K562 (cell line): ENCODE results near the gene JUNB. TPM values are rescaled to one million over a fixed set of nuclear protein-coding genes. Genes with fewer than 3 reads are reported as not detected.
A peak's percentile ranks its signal among the peaks of the same experiment; 100 is the strongest.

Experiments
- ARID2 ChIP-seq: fragments of 450-650 bp; IDR thresholded peaks from 2 replicates; pipeline ENCODE4 v1.6.1; 2017; ENCODE audit warnings: antibody characterized with exemption, mild to moderate bottlenecking
- ATF2 ChIP-seq: sonication (generic); formaldehyde crosslinking; IDR thresholded peaks from 2 replicates; pipeline ENCODE4 v1.8.1; 2022; ENCODE audit warnings: missing genetic modification reagents
- BRF1 ChIP-seq: IDR thresholded peaks from 3 replicates; pipeline ENCODE4 v1.6.1; 2011; ENCODE audit warnings: borderline replicate concordance, mild to moderate bottlenecking; ENCODE audit not compliant: insufficient read length; ENCODE audit errors: extremely low read depth
- CREB1 ChIP-seq, 2 experiments: sonication (generic) in 1 of 2; formaldehyde crosslinking in 1 of 2; IDR thresholded peaks; 2 replicates each; pipeline versions ENCODE4 v1.6.1 to v1.8.0; 2012 to 2022; ENCODE audit warnings: inconsistent platforms in 1 of 2, mild to moderate bottlenecking in 1 of 2, missing genetic modification reagents in 1 of 2, moderate library complexity in 1 of 2
- EP300 ChIP-seq: IDR thresholded peaks from 2 replicates; pipeline ENCODE4 v1.6.1; 2012; ENCODE audit warnings: low read length, improper control_type of control experiment
- GATAD2B ChIP-seq: fragments of 450-650 bp; IDR thresholded peaks from 2 replicates; pipeline ENCODE4 v1.6.1; 2017; ENCODE audit warnings: mild to moderate bottlenecking, borderline replicate concordance
- HDAC1 ChIP-seq, 2 experiments: fragments of 450-650 bp; IDR thresholded peaks; 2 replicates each; pipeline ENCODE4 v1.6.1; 2016 to 2017; ENCODE audit warnings: inconsistent platforms in 1 of 2, mild to moderate bottlenecking in 1 of 2, moderate library complexity in 1 of 2
- HDAC2 ChIP-seq: fragments of 450-650 bp; IDR thresholded peaks from 2 replicates; pipeline ENCODE4 v1.6.1; 2016; ENCODE audit warnings: mild to moderate bottlenecking
- MBD2 ChIP-seq: sonication (generic); IDR thresholded peaks from 2 replicates; pipeline ENCODE4 v1.6.1; 2016; ENCODE audit warnings: low read depth, borderline replicate concordance
- MEF2A ChIP-seq: IDR thresholded peaks from 2 replicates; pipeline ENCODE4 v1.6.1; 2011; ENCODE audit warnings: low read depth, mild to moderate bottlenecking, low read length, moderate library complexity; ENCODE audit not compliant: control insufficient read depth
- MIER1 ChIP-seq: fragments of 450-650 bp; IDR thresholded peaks from 2 replicates; pipeline ENCODE4 v1.6.1; 2016; ENCODE audit warnings: antibody characterized with exemption, mild to moderate bottlenecking, low read depth
- NFIC ChIP-seq: fragments of 450-650 bp; IDR thresholded peaks from 2 replicates; pipeline ENCODE4 v1.6.1; 2017; ENCODE audit warnings: mild to moderate bottlenecking, inconsistent platforms
- PML ChIP-seq: IDR thresholded peaks from 2 replicates; pipeline ENCODE4 v1.6.1; 2012; ENCODE audit warnings: low read length, inconsistent platforms
- SETDB1 ChIP-seq: IDR thresholded peaks from one replicate; pipeline ENCODE4 v1.6.1; 2012; ENCODE audit warnings: low read length, control low read depth, inconsistent platforms
- ZFPM2 ChIP-seq: fragments of 250-450 bp; sonication (Bioruptor Pico); IDR thresholded peaks from 2 replicates; pipeline ENCODE4 v1.5.1; 2022; ENCODE audit warnings: mild to moderate bottlenecking
- ZMIZ1 ChIP-seq, 2 experiments: fragments of 150-350 bp in 1 of 2; IDR thresholded peaks; 2 replicates each; pipeline ENCODE4 v1.6.1; 2012 to 2016; ENCODE audit warnings: low read depth in 2 of 2, low read length in 2 of 2, mild to moderate bottlenecking in 1 of 2, moderate library complexity in 1 of 2
- ZNF274 ChIP-seq: IDR thresholded peaks from 2 replicates; pipeline ENCODE4 v1.6.1; 2011; ENCODE audit warnings: low read depth, mild to moderate bottlenecking, low read length, moderate library complexity, borderline replicate concordance
- ZNF398 ChIP-seq: fragments of 250-450 bp; sonication (Bioruptor Pico); IDR thresholded peaks from 2 replicates; pipeline ENCODE4 v1.8.0; 2021; ENCODE audit warnings: moderate library complexity, mild to moderate bottlenecking, inconsistent platforms
- ZNF583 ChIP-seq: fragments of 250-450 bp; sonication (Bioruptor Pico); IDR thresholded peaks from 2 replicates; pipeline ENCODE4 v1.4.0; 2020
- polyA plus RNA-seq, 8 experiments: library from polyadenylated mRNA; depleted of rRNA in 4 of 8; stranded (reverse) in 5 of 8; unstranded in 3 of 8; fragments of >200 nt; fragmentation: Nextera tagmentation in 2 of 8; fragmentation: Illumina TruSeq in 1 of 8; extraction: Ambion mirVana in 2 of 8; extraction: Trizol in 1 of 8; gene quantifications; 2 replicates each; pipeline versions ENCODE4 v1.2.1 to v1.2.3, GENCODE V29; 2011 to 2014; ENCODE audit warnings: inconsistent platforms in 1 of 8, missing spikeins in 1 of 8
- total RNA-seq, 7 experiments: library from RNA; depleted of rRNA in 6 of 7; stranded (reverse); fragments of >200 nt in 6 of 7; fragmentation: Illumina TruSeq in 2 of 7; extraction: Trizol in 2 of 7; gene quantifications; 2 replicates each; pipeline versions ENCODE4 v1.2.1 to v1.2.3, GENCODE V29; 2011 to 2021; ENCODE audit warnings: low replicate concordance in 1 of 7

Gene JUNB
- total and polyA plus RNA-seq, 9 of the 15 experiments (the other 6 are each of a cell fraction or from before 2014, with no cell fraction given), result 0.23 to 88.1 (median 13.1) TPM

- TF ChIP-seq PML (peak; percentile 50; the same call in 1 of the 2 replicates), ZNF583 (CRISPR knock-in tag) (no peak), HDAC1 (IDR thresholded peaks at IDR 0.05) (peak in 1 of 2 experiments; percentile 98; a peak in 2 of 4 replicates), ARID2 (no peak), BRF1 (no peak), MEF2A (no peak), EP300 (no peak), ATF2 (CRISPR knock-in tag) (no peak), MIER1 (no peak), ZFPM2 (no peak), HDAC2 (peak; percentile 41; the same call in 1 of the 2 replicates), CREB1 (IDR thresholded peaks at IDR 0.05) (peak; percentile 95), CREB1 (CRISPR knock-in tag; IDR thresholded peaks at IDR 0.05) (peak; percentile 96), ZMIZ1 (IDR thresholded peaks at IDR 0.05; ENCODE audit: low read depth in 2 of 2, low read length in 2 of 2) (no peak), NFIC (peak; percentile 41; the same call in 1 of the 2 replicates), SETDB1 (no peak), MBD2 (peak; percentile 56; the same call in 1 of the 2 replicates), ZNF398 (CRISPR knock-in tag) (no peak), ZNF274 (no peak), GATAD2B (no peak)
Measured at GRCh38 chr19:12806242-12807081, 15.2 kb downstream of the JUNB start, which contains the start of gene RNASEH2A (continued).
